ENCODE data around the gene HERPUD1.

Gene HERPUD1

GRCh38 chr16:56898847-56899246 lies 33.1 kb upstream of the HERPUD1 start:
- Histone ChIP-seq H3K27ac (replicated peaks) (no peak overlapping the region), H3K27me3 (ENCODE audit: insufficient read depth, poor library complexity, severe bottlenecking) (no peaks in the 10 kb centered on the region), H3K4me3 (replicated peaks; ENCODE audit: insufficient read depth, low read length) (no peak overlapping the region)
- no peak for TF ChIP-seq GABPA (IDR thresholded peaks at IDR 0.05; ENCODE audit: low read depth)
- no peak for TF ChIP-seq POLR2AphosphoS5 (IDR thresholded peaks at IDR 0.05; ENCODE audit: low read depth)
- TF ChIP-seq, protein P1, sequence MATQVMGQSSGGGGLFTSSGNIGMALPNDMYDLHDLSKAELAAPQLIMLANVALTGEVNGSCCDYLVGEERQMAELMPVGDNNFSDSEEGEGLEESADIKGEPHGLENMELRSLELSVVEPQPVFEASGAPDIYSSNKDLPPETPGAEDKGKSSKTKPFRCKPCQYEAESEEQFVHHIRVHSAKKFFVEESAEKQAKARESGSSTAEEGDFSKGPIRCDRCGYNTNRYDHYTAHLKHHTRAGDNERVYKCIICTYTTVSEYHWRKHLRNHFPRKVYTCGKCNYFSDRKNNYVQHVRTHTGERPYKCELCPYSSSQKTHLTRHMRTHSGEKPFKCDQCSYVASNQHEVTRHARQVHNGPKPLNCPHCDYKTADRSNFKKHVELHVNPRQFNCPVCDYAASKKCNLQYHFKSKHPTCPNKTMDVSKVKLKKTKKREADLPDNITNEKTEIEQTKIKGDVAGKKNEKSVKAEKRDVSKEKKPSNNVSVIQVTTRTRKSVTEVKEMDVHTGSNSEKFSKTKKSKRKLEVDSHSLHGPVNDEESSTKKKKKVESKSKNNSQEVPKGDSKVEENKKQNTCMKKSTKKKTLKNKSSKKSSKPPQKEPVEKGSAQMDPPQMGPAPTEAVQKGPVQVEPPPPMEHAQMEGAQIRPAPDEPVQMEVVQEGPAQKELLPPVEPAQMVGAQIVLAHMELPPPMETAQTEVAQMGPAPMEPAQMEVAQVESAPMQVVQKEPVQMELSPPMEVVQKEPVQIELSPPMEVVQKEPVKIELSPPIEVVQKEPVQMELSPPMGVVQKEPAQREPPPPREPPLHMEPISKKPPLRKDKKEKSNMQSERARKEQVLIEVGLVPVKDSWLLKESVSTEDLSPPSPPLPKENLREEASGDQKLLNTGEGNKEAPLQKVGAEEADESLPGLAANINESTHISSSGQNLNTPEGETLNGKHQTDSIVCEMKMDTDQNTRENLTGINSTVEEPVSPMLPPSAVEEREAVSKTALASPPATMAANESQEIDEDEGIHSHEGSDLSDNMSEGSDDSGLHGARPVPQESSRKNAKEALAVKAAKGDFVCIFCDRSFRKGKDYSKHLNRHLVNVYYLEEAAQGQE (IDR thresholded peaks at IDR 0.05; ENCODE audit: insufficient replicate concordance, low read depth): no peak
- no peak for TF ChIP-seq SPI1 (IDR thresholded peaks at IDR 0.05; ENCODE audit: borderline replicate concordance, low read depth)
- TF ChIP-seq CTCF (IDR thresholded peaks at IDR 0.05; ENCODE audit: insufficient read depth, low read length): no peak
- no peak for DNase-seq (ENCODE audit: low read depth in 1 of 2, low spot score in 1 of 2)

GRCh38 chr16:56903866-56904265 lies 28.1 kb upstream of the HERPUD1 start:
- Histone ChIP-seq H3K27me3 (ENCODE audit: insufficient read depth, poor library complexity, severe bottlenecking) (no peaks in the 10 kb centered on the region), H3K27ac (replicated peaks) (no peak overlapping the region), H3K4me3 (replicated peaks; ENCODE audit: insufficient read depth, low read length) (no peak overlapping the region)
- DNase-seq (ENCODE audit: low read depth in 1 of 2, low spot score in 1 of 2): no peak
- TF ChIP-seq CTCF (IDR thresholded peaks at IDR 0.05; ENCODE audit: insufficient read depth, low read length) (no peak), SPI1 (IDR thresholded peaks at IDR 0.05; ENCODE audit: borderline replicate concordance, low read depth) (no peak), POLR2AphosphoS5 (IDR thresholded peaks at IDR 0.05; ENCODE audit: low read depth) (no peak), GABPA (IDR thresholded peaks at IDR 0.05; ENCODE audit: low read depth) (no peak)
- TF ChIP-seq, protein P1 (IDR thresholded peaks at IDR 0.05; ENCODE audit: insufficient replicate concordance, low read depth): no peak

- no peak for TF ChIP-seq GABPA (IDR thresholded peaks at IDR 0.05; ENCODE audit: low read depth)
- TF ChIP-seq POLR2AphosphoS5 (IDR thresholded peaks at IDR 0.05; ENCODE audit: low read depth): no peak
- no peak for TF ChIP-seq CTCF (IDR thresholded peaks at IDR 0.05; ENCODE audit: insufficient read depth, low read length)
- TF ChIP-seq, protein P1 (IDR thresholded peaks at IDR 0.05; ENCODE audit: insufficient replicate concordance, low read depth): no peak
- TF ChIP-seq SPI1 (IDR thresholded peaks at IDR 0.05; ENCODE audit: borderline replicate concordance, low read depth): no peak
- no peak overlapping the region for H3K27ac ChIP-seq (replicated peaks)
These were observed 24.5 kb upstream of the HERPUD1 start for GRCh38 chr16:56907401-56907800.

More at GRCh38 chr16:56907401-56907800, 24.5 kb upstream of the HERPUD1 start:
- Histone ChIP-seq H3K27me3 (ENCODE audit: insufficient read depth, poor library complexity, severe bottlenecking) (no peaks in the 10 kb centered on the region), H3K4me3 (replicated peaks; ENCODE audit: insufficient read depth, low read length) (no peak overlapping the region)
- DNase-seq (ENCODE audit: low read depth in 1 of 2, low spot score in 1 of 2): no peak

All from HL-60 (cell line).